GM10266 (cell line): Measurements from ENCODE around the gene ADARB1.

Experiments
- DNase-seq: peaks from one replicate; pipeline ENCODE4 v3.0.0; 2012; ENCODE audit errors: extremely low spot score
- CTCF ChIP-seq: IDR thresholded peaks from 2 replicates; pipeline ENCODE4 v1.5.1; 2012; ENCODE audit warnings: mild to moderate bottlenecking, low read depth; ENCODE audit not compliant: control insufficient read depth, insufficient read depth; ENCODE audit errors: missing control alignments

Gene ADARB1

GRCh38 chr21:45264146-45264911, 189.9 kb downstream of the ADARB1 start:
- no peak for TF ChIP-seq CTCF
- DNase-seq = no peak

GRCh38 chr21:45264912-45265515, 190.6 kb downstream of the ADARB1 start:
- DNase-seq = no peak
- TF ChIP-seq CTCF = no peak

GRCh38 chr21:45265721-45266517, 191.5 kb downstream of the ADARB1 start:
- no peak for DNase-seq
- TF ChIP-seq CTCF = no peak

GRCh38 chr21:45266518-45267389, 192.4 kb downstream of the ADARB1 start:
- no peak for DNase-seq
- TF ChIP-seq CTCF = no peak

- TF ChIP-seq CTCF = no peak
- DNase-seq = no peak
Observed at GRCh38 chr21:45267390-45267760, 193.0 kb downstream of the ADARB1 start.

GRCh38 chr21:45269861-45270260, 195.5 kb downstream of the ADARB1 start:
- no peak for TF ChIP-seq CTCF
- DNase-seq = no peak
